H1 (cell line): ENCODE results near the gene SLC5A2. TPM values are rescaled to one million over a fixed set of nuclear protein-coding genes. Genes with fewer than 3 reads are reported as not detected.

Experiments
- ATF3 ChIP-seq: IDR thresholded peaks from 2 replicates; pipeline ENCODE4 v1.6.1; 2011; ENCODE audit warnings: low read depth, mild to moderate bottlenecking, low read length; ENCODE audit not compliant: insufficient read depth
- BRCA1 ChIP-seq: IDR thresholded peaks from 2 replicates; pipeline ENCODE4 v1.6.1; 2012; ENCODE audit warnings: low read depth, low read length, improper control_type of control experiment
- CBX8 ChIP-seq: fragments of 300-800, 300-1000 bp; sonication (generic); IDR thresholded peaks from 2 replicates; pipeline ENCODE4 v1.7.1; 2016; ENCODE audit warnings: low read depth, low read length, borderline replicate concordance
- CREB1 ChIP-seq: IDR thresholded peaks from 2 replicates; pipeline ENCODE4 v1.6.1; 2012; ENCODE audit warnings: inconsistent platforms
- E2F6 ChIP-seq: IDR thresholded peaks from 2 replicates; pipeline ENCODE4 v1.6.1; 2012; ENCODE audit warnings: inconsistent platforms
- FOSL1 ChIP-seq: IDR thresholded peaks from 2 replicates; pipeline ENCODE4 v1.6.1; 2011; ENCODE audit warnings: mild to moderate bottlenecking, low read depth, low read length, moderate library complexity; ENCODE audit not compliant: insufficient read depth
- KDM1A ChIP-seq: fragments of 200-600, 300-600 bp; sonication (generic); IDR thresholded peaks from 2 replicates; pipeline ENCODE4 v1.7.1; 2016; ENCODE audit warnings: mild to moderate bottlenecking, low read length, borderline replicate concordance
- KDM4A ChIP-seq: IDR thresholded peaks from one replicate; pipeline ENCODE4 v1.7.1; 2012; ENCODE audit warnings: low read depth, mild to moderate bottlenecking, moderate library complexity, low read length, inconsistent platforms; ENCODE audit not compliant: severe bottlenecking
- KDM5A ChIP-seq: fragments of 200-600 bp; IDR thresholded peaks from 2 replicates; pipeline ENCODE4 v1.7.1; 2012; ENCODE audit warnings: mild to moderate bottlenecking, low read length, inconsistent platforms, mixed read lengths
- NANOG ChIP-seq: IDR thresholded peaks from 2 replicates; pipeline ENCODE4 v1.6.1; 2011; ENCODE audit warnings: low read length, low read depth, mild to moderate bottlenecking, inconsistent platforms; ENCODE audit not compliant: insufficient read depth, poor library complexity, severe bottlenecking
- POU5F1 ChIP-seq: IDR thresholded peaks from 2 replicates; pipeline ENCODE4 v1.6.1; 2011; ENCODE audit warnings: low read depth, mild to moderate bottlenecking, low read length, moderate library complexity
- RXRA ChIP-seq: IDR thresholded peaks from 2 replicates; pipeline ENCODE4 v1.6.1; 2011; ENCODE audit warnings: low read depth, mild to moderate bottlenecking, low read length, moderate library complexity; ENCODE audit not compliant: insufficient read depth
- SAP30 ChIP-seq: fragments of 300-600 bp; sonication (generic); IDR thresholded peaks from 2 replicates; pipeline ENCODE4 v1.7.1; 2012; ENCODE audit warnings: low read length, moderate library complexity, mild to moderate bottlenecking, inconsistent platforms; ENCODE audit not compliant: insufficient read depth, insufficient replicate concordance
- SP1 ChIP-seq: IDR thresholded peaks from 2 replicates; pipeline ENCODE4 v1.6.1; 2011; ENCODE audit warnings: low read depth, low read length
- SP4 ChIP-seq: IDR thresholded peaks from 2 replicates; pipeline ENCODE4 v1.6.1; 2012; ENCODE audit warnings: low read length, inconsistent platforms
- SUZ12 ChIP-seq: fragments of 200-600 bp; sonication (generic); IDR thresholded peaks from 2 replicates; pipeline ENCODE4 v1.6.1; 2012; ENCODE audit warnings: mild to moderate bottlenecking, inconsistent platforms, low read length, moderate library complexity, mixed read lengths
- TCF12 ChIP-seq: IDR thresholded peaks from 2 replicates; pipeline ENCODE4 v1.6.1; 2011; ENCODE audit warnings: low read depth, mild to moderate bottlenecking, low read length
- TEAD4 ChIP-seq: IDR thresholded peaks from 2 replicates; pipeline ENCODE4 v1.6.1; 2012; ENCODE audit warnings: low read depth, low read length, inconsistent platforms, mixed read lengths
- polyA plus RNA-seq, 7 experiments: library from polyadenylated mRNA; depleted of rRNA in 3 of 7; stranded (reverse) in 5 of 7; unstranded in 2 of 7; fragments of >200 nt in 5 of 7; fragments of 200-250 nt in 2 of 7; gene quantifications; 1 replicate in 5 of 7; 2 replicates in 1 of 7; 4 replicates in 1 of 7; pipeline versions ENCODE4 v1.2.1 to v1.2.3, GENCODE V29; 2011 to 2013; ENCODE audit warnings: missing spikeins in 2 of 7, mixed read lengths in 2 of 7
- total RNA-seq: library from RNA; stranded (reverse); fragmentation: NEBNext Ultra II Directional; extraction: Animal tissue kit (Norgen Biotek cat#: 25700); gene quantifications from 2 replicates; pipeline ENCODE4 v1.2.1, GENCODE V29; 2021
- TF ChIP-seq, protein P1 (sequence below), 3 experiments: IDR thresholded peaks; 1 replicate in 2 of 3; 2 replicates in 1 of 3; pipeline versions ENCODE4 v1.5.1 to v1.6.1; 2011; ENCODE audit warnings: low read length in 3 of 3, mild to moderate bottlenecking in 3 of 3, inconsistent platforms in 2 of 3, low read depth in 1 of 3, moderate library complexity in 1 of 3; ENCODE audit not compliant: insufficient read depth in 1 of 3; ENCODE audit errors: control extremely low read depth in 1 of 3

The SLC5A2 gene
- total and polyA plus RNA-seq, 2 of the 8 experiments (the other 6 are each of a cell fraction or from before 2014, with no cell fraction given): 0.56 to 4.4 TPM

GRCh38 chr16:31477220-31478216 lies 5.4 kb upstream of the SLC5A2 start (continued):
- TF ChIP-seq SAP30: no peak
- TF ChIP-seq POU5F1: no peak
- no peak for TF ChIP-seq TCF12
- no peak for TF ChIP-seq CBX8
- TF ChIP-seq KDM4A: peak; percentile 80
- no peak for TF ChIP-seq ATF3
- no peak for TF ChIP-seq SP4
- TF ChIP-seq, protein P1, sequence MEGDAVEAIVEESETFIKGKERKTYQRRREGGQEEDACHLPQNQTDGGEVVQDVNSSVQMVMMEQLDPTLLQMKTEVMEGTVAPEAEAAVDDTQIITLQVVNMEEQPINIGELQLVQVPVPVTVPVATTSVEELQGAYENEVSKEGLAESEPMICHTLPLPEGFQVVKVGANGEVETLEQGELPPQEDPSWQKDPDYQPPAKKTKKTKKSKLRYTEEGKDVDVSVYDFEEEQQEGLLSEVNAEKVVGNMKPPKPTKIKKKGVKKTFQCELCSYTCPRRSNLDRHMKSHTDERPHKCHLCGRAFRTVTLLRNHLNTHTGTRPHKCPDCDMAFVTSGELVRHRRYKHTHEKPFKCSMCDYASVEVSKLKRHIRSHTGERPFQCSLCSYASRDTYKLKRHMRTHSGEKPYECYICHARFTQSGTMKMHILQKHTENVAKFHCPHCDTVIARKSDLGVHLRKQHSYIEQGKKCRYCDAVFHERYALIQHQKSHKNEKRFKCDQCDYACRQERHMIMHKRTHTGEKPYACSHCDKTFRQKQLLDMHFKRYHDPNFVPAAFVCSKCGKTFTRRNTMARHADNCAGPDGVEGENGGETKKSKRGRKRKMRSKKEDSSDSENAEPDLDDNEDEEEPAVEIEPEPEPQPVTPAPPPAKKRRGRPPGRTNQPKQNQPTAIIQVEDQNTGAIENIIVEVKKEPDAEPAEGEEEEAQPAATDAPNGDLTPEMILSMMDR (IDR thresholded peaks at IDR 0.05; ENCODE audit: control extremely low read depth in 1 of 3, insufficient read depth in 1 of 3, low read depth in 1 of 3, low read length in 3 of 3): peak; percentile 46 to 60 (median 57)
- TF ChIP-seq RXRA: no peak
- no peak for TF ChIP-seq FOSL1
- no peak for TF ChIP-seq BRCA1
- no peak for TF ChIP-seq SUZ12
- TF ChIP-seq NANOG: no peak
- peak; percentile 52; the same call in 1 of the 2 replicates for TF ChIP-seq E2F6
- TF ChIP-seq KDM5A: no peak
- no peak for TF ChIP-seq KDM1A
- TF ChIP-seq CREB1: no peak
- TF ChIP-seq TEAD4: no peak
- TF ChIP-seq SP1: no peak
